ENCODE measurements around the gene GLRX5.
"Not testable (repeated sequence)": the region's sequence is repeated elsewhere in the genome, so short reads cannot be mapped to it uniquely, and the experiment has no call there.

Gene GLRX5

GRCh38 chr14:95562892-95563685 is 28.2 kb downstream of the GLRX5 start:
- no peak for DNase-seq

GRCh38 chr14:95564060-95564459 is 29.2 kb downstream of the GLRX5 start:
- DNase-seq: no peak

GRCh38 chr14:95569440-95569839 is 34.6 kb downstream of the GLRX5 start:
- no peak for DNase-seq

GRCh38 chr14:95573313-95573712 is 38.5 kb downstream of the GLRX5 start:
- DNase-seq: no peak

GRCh38 chr14:95575840-95576473 is 41.1 kb downstream of the GLRX5 start:
- no peak for DNase-seq

GRCh38 chr14:95577067-95577800 is 42.4 kb downstream of the GLRX5 start:
- DNase-seq: no peak

- DNase-seq: no peak
Measured at GRCh38 chr14:95577870-95578269, 43.0 kb downstream of the GLRX5 start.

GRCh38 chr14:95583836-95584617 is 49.2 kb downstream of the GLRX5 start:
- DNase-seq: not testable (repeated sequence)

GRCh38 chr14:95585953-95586620 is 51.2 kb downstream of the GLRX5 start:
- DNase-seq: no peak

GRCh38 chr14:95591182-95591581 is 56.3 kb downstream of the GLRX5 start:
- DNase-seq: not testable (repeated sequence)
